Vagina (tissue), 2 donors: ENCODE data around the gene TM7SF3. TPM values are rescaled to one million over a fixed set of nuclear protein-coding genes. Genes with fewer than 3 reads are reported as not detected.

ENCODE experiments used
- DNase-seq, 2 donors: peaks; one replicate each; pipeline ENCODE4 v3.0.0-alpha.2; 2017; ENCODE audit errors: extremely low spot score in 2 of 2
- H3K27ac ChIP-seq: fragments of 200-600 bp; sonication (generic); one replicate; pipeline ENCODE4 v1.5.1; 2019
- H3K27me3 ChIP-seq: fragments of 200-600 bp; sonication (generic); one replicate; pipeline ENCODE4 v1.5.1; 2019
- H3K36me3 ChIP-seq, 2 donors: fragments of 200-600 bp; sonication (generic); one replicate each; pipeline ENCODE4 v1.5.1; 2017 to 2019
- H3K4me1 ChIP-seq: fragments of 200-600 bp; sonication (generic); one replicate; pipeline ENCODE4 v1.5.1; 2019
- H3K4me3 ChIP-seq, 2 donors: fragments of 200-600 bp; sonication (generic); 1 replicate in 1 of 2; 2 replicates in 1 of 2; pipeline ENCODE4 v1.5.1; 2016 to 2019
- H3K9me3 ChIP-seq: fragments of 200-600 bp; sonication (generic); one replicate; pipeline ENCODE4 v1.5.1; 2019
- POLR2A ChIP-seq, 2 donors: fragments of 450-650 bp; IDR thresholded peaks; one replicate each; pipeline ENCODE4 v1.6.1; 2017; ENCODE audit warnings: antibody characterized with exemption in 2 of 2, mild to moderate bottlenecking in 2 of 2, moderate library complexity in 2 of 2
- POLR2AphosphoS5 ChIP-seq, 2 donors: sonication (generic); formaldehyde crosslinking; IDR thresholded peaks; one replicate each; pipeline ENCODE4 v1.9.0; 2017; ENCODE audit warnings: antibody characterized with exemption in 2 of 2, mild to moderate bottlenecking in 2 of 2, low read depth in 1 of 2; ENCODE audit not compliant: insufficient read depth in 1 of 2
- intact Hi-C: fragments of 100-400 bp; cut with DNase I; formaldehyde crosslinking; loops from one replicate; pipeline ENCODE4 v1.15.1; 2023
- total RNA-seq: library from RNA; depleted of rRNA; stranded (reverse); fragments of >200 nt; gene quantifications from one replicate; pipeline ENCODE4 v1.2.3, GENCODE V29; 2016
- TF ChIP-seq, protein P1 (sequence below), 3 experiments: fragments of 450-650 bp in 2 of 3; fragments of 200-600 bp in 1 of 3; sonication (generic) in 1 of 3; IDR thresholded peaks; one replicate each; pipeline ENCODE4 v1.5.1; 2017 to 2019; ENCODE audit warnings: antibody characterized with exemption in 3 of 3, mild to moderate bottlenecking in 2 of 3, moderate library complexity in 2 of 3

TM7SF3 gene
- total RNA-seq, 1 donor from 2014 or later: 65.3 TPM

DNA sequence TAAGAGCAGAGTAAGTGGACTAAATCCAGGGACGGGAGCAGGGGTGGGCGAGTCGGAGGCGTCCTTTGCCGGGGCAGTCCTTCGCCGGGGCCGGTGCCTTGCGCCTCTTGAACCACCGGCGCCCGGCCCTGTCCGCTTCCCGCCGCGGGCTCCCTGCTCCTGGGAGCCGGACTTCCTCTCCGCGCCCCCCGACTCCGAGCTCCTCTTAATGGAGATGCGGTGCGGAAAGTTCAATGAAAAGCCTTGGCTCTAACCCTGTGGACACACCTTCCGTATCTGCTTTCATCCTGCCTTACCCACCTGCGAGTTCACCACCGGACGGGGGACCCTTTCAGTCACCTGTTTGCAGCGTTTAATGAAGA, 75.5 kb downstream of the TM7SF3 start:
- Histone ChIP-seq H3K4me1 (peaks cover 58% of the 10 kb centered on the region), H3K27ac (peak overlapping the region; percentile 95), H3K36me3 (no peaks in the 10 kb centered on the region), H3K9me3 (no peaks in the 10 kb centered on the region), H3K4me3 (peak overlapping the region; percentile 75 to 86), H3K27me3 (no peaks in the 10 kb centered on the region)
- intact Hi-C loops: no loop called here
- peak in 1 of 2 donors; percentile 89 for DNase-seq
- TF ChIP-seq POLR2A (IDR thresholded peaks at IDR 0.05) (no peak), POLR2AphosphoS5 (IDR thresholded peaks at IDR 0.05; ENCODE audit: insufficient read depth in 1 of 2, low read depth in 1 of 2) (peak in 1 of 2 donors; percentile 67)
- TF ChIP-seq, protein P1, sequence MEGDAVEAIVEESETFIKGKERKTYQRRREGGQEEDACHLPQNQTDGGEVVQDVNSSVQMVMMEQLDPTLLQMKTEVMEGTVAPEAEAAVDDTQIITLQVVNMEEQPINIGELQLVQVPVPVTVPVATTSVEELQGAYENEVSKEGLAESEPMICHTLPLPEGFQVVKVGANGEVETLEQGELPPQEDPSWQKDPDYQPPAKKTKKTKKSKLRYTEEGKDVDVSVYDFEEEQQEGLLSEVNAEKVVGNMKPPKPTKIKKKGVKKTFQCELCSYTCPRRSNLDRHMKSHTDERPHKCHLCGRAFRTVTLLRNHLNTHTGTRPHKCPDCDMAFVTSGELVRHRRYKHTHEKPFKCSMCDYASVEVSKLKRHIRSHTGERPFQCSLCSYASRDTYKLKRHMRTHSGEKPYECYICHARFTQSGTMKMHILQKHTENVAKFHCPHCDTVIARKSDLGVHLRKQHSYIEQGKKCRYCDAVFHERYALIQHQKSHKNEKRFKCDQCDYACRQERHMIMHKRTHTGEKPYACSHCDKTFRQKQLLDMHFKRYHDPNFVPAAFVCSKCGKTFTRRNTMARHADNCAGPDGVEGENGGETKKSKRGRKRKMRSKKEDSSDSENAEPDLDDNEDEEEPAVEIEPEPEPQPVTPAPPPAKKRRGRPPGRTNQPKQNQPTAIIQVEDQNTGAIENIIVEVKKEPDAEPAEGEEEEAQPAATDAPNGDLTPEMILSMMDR (IDR thresholded peaks at IDR 0.05): no peak

DNA sequence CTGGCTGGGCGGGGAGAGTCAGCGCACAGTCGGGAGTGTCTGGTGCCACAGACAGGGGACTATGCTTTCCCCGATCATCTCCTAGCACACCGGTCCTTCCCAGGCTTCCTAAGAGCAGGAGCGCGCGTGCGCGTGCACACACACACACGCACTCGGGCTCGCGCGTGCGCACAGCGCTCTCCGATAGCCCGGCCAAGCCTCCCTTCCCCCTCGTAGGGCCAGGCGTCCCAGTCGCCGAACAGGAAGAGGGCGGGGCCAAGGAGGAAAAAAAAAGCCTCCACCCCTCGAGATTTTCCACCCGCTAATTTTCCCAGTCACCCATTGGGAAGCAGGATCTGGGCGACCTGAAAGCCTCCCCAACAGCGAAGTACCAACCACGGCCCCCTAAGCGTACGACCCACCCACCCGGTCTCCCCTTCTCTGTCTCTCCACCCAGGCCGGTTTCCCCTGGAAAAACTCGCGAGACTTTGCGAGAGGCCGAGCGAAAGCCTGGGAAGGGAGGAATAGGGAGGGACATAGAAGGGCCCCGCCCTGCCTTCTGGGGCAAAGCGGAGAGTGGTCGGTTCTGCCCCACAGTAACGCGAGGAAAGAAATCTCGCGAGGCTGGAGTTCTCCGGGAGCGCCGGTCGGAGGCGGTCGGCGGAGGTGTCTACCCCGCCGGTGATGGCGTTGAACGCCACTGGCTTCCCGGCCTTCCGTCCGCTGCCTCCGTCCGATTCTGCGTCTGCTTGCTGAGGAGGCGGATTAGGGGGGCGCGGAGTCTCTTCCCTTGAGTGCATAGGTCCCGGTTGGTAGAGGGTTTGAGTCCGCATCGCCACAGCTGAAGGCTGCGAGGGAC, 76.1 kb downstream of the TM7SF3 start, which contains the start of the genes FGFR1OP2 and INTS13:
TSS of gene FGFR1OP2 (plus strand) at position 608 of the 838 bp plus-strand sequence. CDS start 15,689 bp downstream, outside the sequence.
TSS of gene INTS13 (minus strand) at position 119 of the 838 bp plus-strand sequence. CDS start 1,178 bp downstream, outside the sequence.
- Histone ChIP-seq H3K9me3 (no peaks in the 10 kb centered on the region), H3K27me3 (no peaks in the 10 kb centered on the region), H3K36me3 (no peaks in the 10 kb centered on the region), H3K27ac (peak within 1 kb of the TSS; percentile 95), H3K4me3 (peak within 1 kb of the TSS; percentile 75 to 86), H3K4me1 (peaks cover 58% of the 10 kb centered on the region)
- intact Hi-C loops: no loop called here
- DNase-seq: peak; percentile 97 to 98
- TF ChIP-seq, protein P1 (IDR thresholded peaks at IDR 0.05): no peak
- TF ChIP-seq POLR2A (IDR thresholded peaks at IDR 0.05): peak; percentile 88 to 98
- TF ChIP-seq POLR2AphosphoS5 (IDR thresholded peaks at IDR 0.05; ENCODE audit: insufficient read depth in 1 of 2, low read depth in 1 of 2): peak; percentile 75 to 99

DNA sequence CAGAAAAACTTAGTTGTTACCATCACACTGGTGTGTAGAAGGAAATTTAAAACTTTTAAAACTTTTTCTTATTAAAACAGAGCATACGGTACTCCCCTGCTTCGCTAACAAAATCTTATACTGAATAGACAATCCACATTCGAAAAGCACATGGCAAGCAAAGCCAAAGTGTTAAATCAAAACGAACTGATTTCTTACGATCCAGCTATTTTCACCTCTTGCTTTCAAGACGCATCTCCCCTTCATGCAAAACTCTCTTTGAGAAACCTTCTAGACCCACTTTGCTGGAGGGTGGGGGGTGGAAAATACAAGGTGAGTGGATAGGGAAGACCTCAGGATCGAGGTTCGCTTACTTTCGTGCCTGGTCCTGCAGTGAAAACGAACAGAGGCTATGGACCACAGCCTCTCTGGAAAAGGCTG, 76.7 kb downstream of the TM7SF3 start:
- intact Hi-C loops: no loop called here
- H3K4me1 ChIP-seq: peaks cover 55% of the 10 kb centered on the region

DNA sequence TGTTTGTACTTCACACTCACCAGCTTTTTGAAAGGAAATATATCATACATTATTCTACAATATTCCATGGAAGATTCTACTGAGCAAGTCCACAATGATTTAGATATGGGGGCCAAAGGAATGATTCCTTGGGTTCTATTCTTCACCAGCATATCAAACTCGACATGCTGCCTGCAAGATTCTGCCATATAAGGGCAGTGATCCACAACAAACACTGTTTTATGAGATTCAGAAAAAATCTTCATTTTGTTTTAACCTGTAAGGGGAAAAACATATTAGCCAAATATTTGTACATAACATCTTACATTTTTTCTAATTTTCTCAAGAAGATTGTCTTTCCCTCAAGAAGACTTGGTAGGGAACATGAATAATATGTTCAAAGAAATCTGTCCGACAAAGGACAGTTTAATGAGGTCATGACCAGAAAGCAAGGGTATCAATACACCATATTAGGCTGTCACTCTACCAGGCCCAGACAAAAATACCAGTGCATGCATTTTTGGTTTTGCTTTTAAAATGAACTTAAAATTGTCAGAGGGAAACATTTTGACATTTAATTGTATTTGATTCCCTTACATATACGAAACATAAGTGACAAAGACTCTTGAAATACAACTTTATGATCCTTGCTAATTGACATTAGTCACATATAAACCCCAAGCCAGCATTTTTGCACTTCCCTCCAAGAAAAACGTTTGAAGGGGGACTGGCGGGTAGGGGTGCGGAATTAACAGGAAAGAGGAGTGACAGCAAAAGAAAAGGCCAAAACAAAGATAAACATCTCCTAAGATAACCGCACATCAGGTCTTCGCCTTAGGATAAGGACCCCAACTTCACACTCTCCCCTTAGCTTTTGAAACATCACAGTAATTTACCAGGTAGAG, 77.4 kb downstream of the TM7SF3 start:
- peaks cover 49% of the 10 kb centered on the region for H3K4me1 ChIP-seq
- H3K27ac ChIP-seq: peak overlapping the region; percentile 95

More for the DNA sequence above, 76.7 kb downstream of the TM7SF3 start:
- H3K27ac ChIP-seq: peak overlapping the region; percentile 95
- H3K9me3 ChIP-seq: no peaks in the 10 kb centered on the region
- H3K4me3 ChIP-seq: peak overlapping the region; percentile 75 to 86
- no peaks in the 10 kb centered on the region for H3K36me3 ChIP-seq
- DNase-seq: no peak
- H3K27me3 ChIP-seq: no peaks in the 10 kb centered on the region
- TF ChIP-seq POLR2AphosphoS5 (IDR thresholded peaks at IDR 0.05; ENCODE audit: insufficient read depth in 1 of 2, low read depth in 1 of 2) (no peak), POLR2A (IDR thresholded peaks at IDR 0.05) (no peak)
- TF ChIP-seq, protein P1 (IDR thresholded peaks at IDR 0.05): no peak

More for the DNA sequence above, 77.4 kb downstream of the TM7SF3 start:
- Histone ChIP-seq H3K4me3 (peak overlapping the region; percentile 75 to 86), H3K27me3 (no peaks in the 10 kb centered on the region), H3K36me3 (no peaks in the 10 kb centered on the region), H3K9me3 (no peaks in the 10 kb centered on the region)
- intact Hi-C loops: no loop called here
- no peak for TF ChIP-seq POLR2AphosphoS5 (IDR thresholded peaks at IDR 0.05; ENCODE audit: insufficient read depth in 1 of 2, low read depth in 1 of 2)
- TF ChIP-seq, protein P1 (IDR thresholded peaks at IDR 0.05): no peak
- TF ChIP-seq POLR2A (IDR thresholded peaks at IDR 0.05): no peak
- DNase-seq: no peak
